Muscle of leg (tissue), 11 donors: ENCODE data around the gene PRSS16. TPM values are rescaled to one million over a fixed set of nuclear protein-coding genes. Genes with fewer than 3 reads are reported as not detected.

Source experiments
- DNase-seq: peaks from one replicate; pipeline ENCODE4 v3.0.0; 2013
- H3K27ac ChIP-seq: one replicate; pipeline ENCODE4 v1.5.1; 2013; ENCODE audit warnings: mild to moderate bottlenecking, low read length, control low read depth
- H3K27me3 ChIP-seq: one replicate; pipeline ENCODE4 v1.6.1; 2013; ENCODE audit warnings: low read length; ENCODE audit not compliant: control insufficient read depth, insufficient read depth
- H3K36me3 ChIP-seq: one replicate; pipeline ENCODE4 v1.6.1; 2013; ENCODE audit warnings: low read length; ENCODE audit not compliant: control insufficient read depth, insufficient read depth
- H3K4me1 ChIP-seq: one replicate; pipeline ENCODE4 v1.6.1; 2013; ENCODE audit warnings: low read length; ENCODE audit not compliant: control insufficient read depth, insufficient read depth
- H3K4me3 ChIP-seq: one replicate; pipeline ENCODE4 v1.5.1; 2013; ENCODE audit warnings: low read length, control low read depth
- H3K9me3 ChIP-seq: replicated peaks from 2 replicates; pipeline ENCODE4 v1.6.1; 2013; ENCODE audit warnings: low read depth, low read length; ENCODE audit not compliant: control insufficient read depth
- WGBS: methylation state at CpG from one replicate; pipeline ENCODE4 v1.1.5; 2013; ENCODE audit warnings: missing lambda C conversion rate; ENCODE audit not compliant: insufficient coverage; 5-methylcytosine and 5-hydroxymethylcytosine counted together
- polyA plus RNA-seq, 8 donors: library from polyadenylated mRNA; unstranded; fragments of 120-200 nt; gene quantifications; one replicate each; pipeline versions ENCODE4 v1.2.1 to v1.2.3, GENCODE V29; 2013; ENCODE audit warnings: inconsistent platforms in 1 of 8, low replicate concordance in 1 of 8; ENCODE audit not compliant: insufficient read length in 8 of 8, insufficient read depth in 1 of 8
- total RNA-seq: library from RNA; stranded (reverse); fragments of 120-200 nt; gene quantifications from one replicate; pipeline ENCODE4 v1.2.4, GENCODE V29; 2013

The PRSS16 gene
- total and polyA plus RNA-seq, 9 donors, result 0.09 to 1.7 (median 0.20) TPM

DNA sequence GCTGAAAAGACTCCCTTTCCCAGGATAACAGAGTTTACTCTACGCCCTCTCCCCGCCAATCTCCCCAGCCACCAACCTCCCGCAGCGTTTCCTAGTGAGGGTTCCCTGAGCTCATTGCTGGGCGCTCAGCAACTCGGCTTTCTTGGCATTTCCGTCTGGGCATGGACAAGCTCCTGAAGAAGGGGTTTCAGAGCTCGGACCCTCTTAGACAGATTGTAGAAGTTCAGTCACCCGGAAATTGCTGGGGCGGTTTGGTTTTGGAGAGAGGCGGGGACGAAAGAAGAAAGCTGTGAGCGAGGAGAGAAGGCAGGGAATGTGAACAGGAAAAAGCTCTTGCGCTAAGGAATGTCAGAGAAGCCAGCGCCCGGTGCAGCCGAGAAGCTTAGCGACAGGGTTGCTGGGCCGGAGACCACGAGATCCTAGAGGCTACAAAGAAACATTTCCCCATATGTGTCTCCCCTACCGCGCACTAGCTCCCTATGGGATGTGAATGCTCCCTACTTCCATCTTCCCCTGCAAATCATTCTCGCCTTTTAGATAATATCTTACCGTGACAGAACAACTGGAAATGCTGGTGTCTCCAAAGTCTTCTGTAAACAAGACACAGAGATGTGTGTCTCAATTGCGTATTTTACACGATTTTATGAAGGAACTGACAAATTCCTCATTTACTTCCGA, 48.7 kb downstream of the PRSS16 start:
- no peak for DNase-seq
- Histone ChIP-seq H3K27me3 (peaks cover 73% of the 10 kb centered on the region), H3K9me3 (no peaks in the 10 kb centered on the region), H3K36me3 (no peaks in the 10 kb centered on the region), H3K27ac (no peak overlapping the region), H3K4me1 (peaks cover 3% of the 10 kb centered on the region), H3K4me3 (no peak overlapping the region)
- 0% methylated on average over 17 of the region's 27 CpGs for WGBS

DNA sequence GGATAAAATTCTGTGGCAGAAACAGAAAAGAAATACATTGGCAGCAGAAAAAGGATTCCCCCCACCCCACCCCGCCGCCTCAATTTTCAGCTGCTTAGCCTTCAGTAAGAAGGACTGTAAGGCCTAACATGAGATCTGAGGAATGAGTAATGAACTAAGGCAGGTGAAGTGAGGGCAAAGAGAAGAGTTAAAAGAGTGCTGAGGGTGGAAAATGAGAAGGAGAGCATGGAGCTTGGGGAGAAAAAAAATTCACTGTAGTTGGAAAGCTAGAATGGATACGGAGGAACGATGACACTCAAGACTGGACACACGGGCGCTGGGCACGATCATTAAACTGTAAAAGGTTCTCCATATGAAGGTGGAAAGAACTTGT, 50.0 kb downstream of the PRSS16 start:
- Histone ChIP-seq H3K4me1 (peaks cover 3% of the 10 kb centered on the region), H3K27me3 (peaks cover 74% of the 10 kb centered on the region), H3K9me3 (no peaks in the 10 kb centered on the region), H3K36me3 (no peaks in the 10 kb centered on the region), H3K4me3 (no peak overlapping the region), H3K27ac (no peak overlapping the region)
- 0% methylated on average over 2 of the region's 7 CpGs for WGBS
- DNase-seq, result no peak

DNA sequence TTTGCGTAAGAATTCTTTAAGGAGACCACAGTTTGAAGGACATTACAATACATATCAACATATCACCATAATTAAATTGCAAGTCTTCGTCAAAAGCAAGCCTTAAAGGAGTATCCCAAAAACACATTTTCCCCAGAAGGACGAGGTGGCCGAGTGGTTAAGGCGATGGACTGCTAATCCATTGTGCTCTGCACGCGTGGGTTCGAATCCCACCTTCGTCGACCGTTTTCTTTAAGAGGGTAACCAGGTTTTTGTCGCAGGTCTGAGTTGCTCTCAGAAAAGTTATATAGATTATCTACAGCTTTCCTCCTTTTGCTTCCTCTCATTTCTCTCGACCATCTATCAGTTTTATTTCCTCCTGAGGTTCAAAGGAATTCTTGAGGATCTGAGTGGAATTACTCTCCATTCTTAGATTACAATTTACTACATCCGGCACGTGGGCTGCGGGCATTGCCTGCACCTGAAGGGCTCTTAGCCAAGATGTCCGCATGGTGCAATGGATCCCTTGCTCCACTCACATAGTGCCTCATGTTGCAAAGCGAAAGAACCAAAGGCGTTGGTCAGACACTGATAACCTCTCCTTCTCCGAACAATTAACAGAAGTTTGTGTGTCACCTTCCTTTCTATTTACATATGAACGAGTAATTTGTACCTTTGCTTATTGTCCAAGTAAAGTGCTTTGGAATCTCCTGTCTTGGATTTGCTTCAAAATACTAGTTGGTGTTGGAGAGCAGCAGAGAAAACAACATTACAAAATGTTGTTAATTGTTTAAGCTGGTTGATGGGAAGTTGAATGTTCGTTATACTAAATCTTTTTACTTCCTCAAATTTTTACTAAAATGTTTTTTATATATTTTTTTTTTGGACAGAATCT, 50.6 kb downstream of the PRSS16 start:
- Histone ChIP-seq H3K27ac (no peak overlapping the region), H3K36me3 (no peaks in the 10 kb centered on the region), H3K9me3 (no peaks in the 10 kb centered on the region), H3K4me1 (peaks cover 3% of the 10 kb centered on the region), H3K4me3 (no peak overlapping the region), H3K27me3 (peaks cover 74% of the 10 kb centered on the region)
- WGBS, result 23% methylated on average over 12 of the region's 22 CpGs
- DNase-seq, result no peak

DNA sequence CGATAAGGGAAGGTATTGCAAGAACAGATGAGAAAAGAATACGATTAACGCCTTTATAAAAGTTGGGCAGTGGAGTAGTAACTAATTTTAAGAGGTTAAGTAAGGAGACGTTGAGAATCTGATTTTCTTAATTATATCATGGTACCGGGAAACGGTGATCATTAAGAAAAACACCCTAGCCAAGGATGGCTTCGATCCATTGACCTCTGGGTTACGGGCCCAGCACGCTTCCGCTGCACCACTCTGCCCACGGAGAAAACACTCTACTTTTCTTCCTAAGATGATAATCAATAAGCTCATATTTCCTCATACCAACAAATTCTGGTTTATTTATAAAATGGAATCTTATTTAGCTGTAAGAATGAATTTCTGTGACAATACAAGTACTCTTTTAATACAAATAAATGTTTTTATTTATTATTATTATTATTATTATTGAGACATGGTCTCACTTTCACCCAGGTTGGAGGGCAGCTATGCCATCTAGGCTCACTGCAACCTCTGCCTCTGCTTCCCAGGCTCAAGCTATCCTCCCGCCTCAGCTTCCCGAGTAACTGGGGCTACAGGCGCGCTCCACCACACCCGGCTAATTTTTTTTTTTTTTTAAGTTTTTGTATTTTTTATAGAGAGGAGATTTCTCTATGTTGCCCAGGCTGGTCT, 56.2 kb downstream of the PRSS16 start:
- WGBS, result 13% methylated on average over 1 of the region's 16 CpGs

More for the DNA sequence above, 56.2 kb downstream of the PRSS16 start:
- Histone ChIP-seq H3K9me3 (no peaks in the 10 kb centered on the region), H3K27ac (no peak overlapping the region), H3K36me3 (no peaks in the 10 kb centered on the region), H3K4me3 (no peak overlapping the region), H3K27me3 (peaks cover 41% of the 10 kb centered on the region), H3K4me1 (no peaks in the 10 kb centered on the region)
- no peak for DNase-seq

Other genes with a start within 250 kb of the PRSS16 start
- gene POM121L2, start 64.6 kb downstream of the PRSS16 start, total RNA-seq, result not detected
- not detected for gene POM121L2, start 64.6 kb downstream of the PRSS16 start, polyA plus RNA-seq
- 3.0 TPM for gene ZNF391, start 141.1 kb downstream of the PRSS16 start, total RNA-seq
- 1 to 10 TPM; 3.0 to 6.9 (median 4.6) TPM for gene ZNF391, start 141.1 kb downstream of the PRSS16 start, polyA plus RNA-seq
- 15.1 TPM for gene ZNF184, start 225.4 kb downstream of the PRSS16 start, total RNA-seq
- gene ZNF184, start 225.4 kb downstream of the PRSS16 start, polyA plus RNA-seq, result 10 to 100 TPM in 3 of 8 donors, 1 to 10 TPM in 5; 8.4 to 13.2 (median 9.8) TPM